ENCODE measurements around the gene DLGAP1. TPM values are rescaled to one million over a fixed set of nuclear protein-coding genes. Genes with fewer than 3 reads are reported as not detected.
A peak's percentile ranks its signal among the peaks of the same experiment; 100 is the strongest.
"Not testable (repeated sequence)": the region's sequence is repeated elsewhere in the genome, so short reads cannot be mapped to it uniquely, and the experiment has no call there.

DLGAP1 gene
- total and polyA plus RNA-seq, 10 of the 15 experiments (the other 5 are each of a cell fraction or from before 2014, with no cell fraction given) = 0.23 to 27.6 (median 1.9) TPM

- TF ChIP-seq, protein P1, sequence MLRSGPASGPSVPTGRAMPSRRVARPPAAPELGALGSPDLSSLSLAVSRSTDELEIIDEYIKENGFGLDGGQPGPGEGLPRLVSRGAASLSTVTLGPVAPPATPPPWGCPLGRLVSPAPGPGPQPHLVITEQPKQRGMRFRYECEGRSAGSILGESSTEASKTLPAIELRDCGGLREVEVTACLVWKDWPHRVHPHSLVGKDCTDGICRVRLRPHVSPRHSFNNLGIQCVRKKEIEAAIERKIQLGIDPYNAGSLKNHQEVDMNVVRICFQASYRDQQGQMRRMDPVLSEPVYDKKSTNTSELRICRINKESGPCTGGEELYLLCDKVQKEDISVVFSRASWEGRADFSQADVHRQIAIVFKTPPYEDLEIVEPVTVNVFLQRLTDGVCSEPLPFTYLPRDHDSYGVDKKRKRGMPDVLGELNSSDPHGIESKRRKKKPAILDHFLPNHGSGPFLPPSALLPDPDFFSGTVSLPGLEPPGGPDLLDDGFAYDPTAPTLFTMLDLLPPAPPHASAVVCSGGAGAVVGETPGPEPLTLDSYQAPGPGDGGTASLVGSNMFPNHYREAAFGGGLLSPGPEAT (IDR thresholded peaks at IDR 0.05; ENCODE audit: low read depth) = peak; percentile 33; the same call in 1 of the 2 replicates
- TF ChIP-seq ATF7 (IDR thresholded peaks at IDR 0.05; ENCODE audit: low read depth) (0 out of 2 replicates have a peak, but pooled peaks have one; percentile 40), ETV6 (conservative IDR thresholded peaks at IDR 0.05 in 1 of 2, IDR thresholded peaks at IDR 0.05 in 1 of 2; ENCODE audit: borderline replicate concordance in 1 of 2, low read depth in 1 of 2) (peak in 1 of 2 experiments; percentile 88; a peak in 2 of 4 replicates), SPI1 (IDR thresholded peaks at IDR 0.05; ENCODE audit: borderline replicate concordance, insufficient read depth, low read depth, low read length) (peak; percentile 58; the same call in 1 of the 2 replicates), CREM (IDR thresholded peaks at IDR 0.05; ENCODE audit: low read depth) (0 out of 2 replicates have a peak, but pooled peaks have one; percentile 12), SUPT20H (IDR thresholded peaks at IDR 0.05; ENCODE audit: borderline replicate concordance, control insufficient read depth, low read depth, low read length) (no peak), ZNF217 (IDR thresholded peaks at IDR 0.05) (peak; percentile 57; the same call in 1 of the 2 replicates), IKZF1 (conservative IDR thresholded peaks at IDR 0.05) (peak; percentile 68), BRCA1 (IDR thresholded peaks at IDR 0.05; ENCODE audit: low read depth, low read length) (no peak), NFIC (IDR thresholded peaks at IDR 0.05; ENCODE audit: low read depth, low read length) (peak; percentile 48; the same call in 1 of the 2 replicates), IKZF2 (IDR thresholded peaks at IDR 0.05) (peak; percentile 47 to 57; a peak in 2 of 4 replicates), EED (IDR thresholded peaks at IDR 0.05; ENCODE audit: low read depth) (no peak), PML (IDR thresholded peaks at IDR 0.05; ENCODE audit: low read length) (no peak), DPF2 (IDR thresholded peaks at IDR 0.05) (peak; percentile 78), BHLHE40 (IDR thresholded peaks at IDR 0.05; ENCODE audit: borderline replicate concordance in 1 of 2, low read depth in 2 of 2, low read length in 1 of 2) (peak in 1 of 2 experiments; percentile 11; a peak in 1 of 4 replicates)
Observed at GRCh38 chr18:3472681-3473544, 982.2 kb downstream of the DLGAP1 start (continued).

DNA sequence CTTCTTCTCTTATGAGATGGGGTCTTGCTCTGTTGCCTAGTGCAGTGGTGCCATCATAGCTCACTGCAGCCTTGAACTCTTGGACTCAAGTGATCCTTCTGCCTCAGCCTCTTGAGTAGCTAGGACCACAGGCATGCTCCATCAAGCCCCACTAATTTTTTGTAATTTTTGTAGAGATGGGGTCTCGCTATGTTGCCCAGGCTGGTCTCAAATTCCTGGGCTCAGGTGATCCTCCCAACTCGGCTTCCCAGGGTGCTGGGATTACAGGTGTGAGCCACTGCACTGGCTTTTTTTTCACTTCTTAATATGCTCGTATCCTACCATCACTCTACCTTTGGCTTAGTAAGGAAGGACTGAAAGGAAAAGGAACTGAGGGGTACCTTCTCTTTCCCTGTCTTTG, 983.0 kb downstream of the DLGAP1 start:
- H3K79me2 ChIP-seq (ENCODE audit: control insufficient read depth, insufficient read depth, low read length); BruUV-seq (replicated peaks); FAIRE-seq; H3K27me3 ChIP-seq (replicated peaks in 1 of 2; ENCODE audit: control insufficient read depth in 2 of 2, insufficient read depth in 2 of 2, low read length in 1 of 2); H3K36me3 ChIP-seq (ENCODE audit: control insufficient read depth in 2 of 2, insufficient read depth in 2 of 2, low read length in 1 of 2); H4K20me1 ChIP-seq (ENCODE audit: control insufficient read depth, insufficient read depth); H3K4me3 ChIP-seq; in situ Hi-C loops (cut with MboI); RAD21 ChIA-PET (ENCODE audit: unreplicated experiment); H3K4me1 ChIP-seq (ENCODE audit: control insufficient read depth, insufficient read depth, low read length); H3K27ac ChIP-seq (ENCODE audit: control insufficient read depth, insufficient read depth); H2AFZ ChIP-seq (ENCODE audit: control insufficient read depth, low read depth, low read length); H3K9ac ChIP-seq (ENCODE audit: control insufficient read depth, insufficient read depth, low read length); intact Hi-C loops (cut with micrococcal nuclease; ENCODE audit: unreplicated experiment); DNase-seq (ENCODE audit: low read depth, low spot score); H3K4me2 ChIP-seq (ENCODE audit: control insufficient read depth, insufficient read depth); H3K9me3 ChIP-seq (replicated peaks; ENCODE audit: control insufficient read depth, insufficient read depth, low read length); ATAC-seq: not testable (repeated sequence)
- CTCF ChIA-PET = interaction anchor here (2.2 kb wide), 1 partner anchor 113 kb away, joined by 13 read pairs; no protein-coding TSS in a partner anchor
- WGBS (ENCODE audit: insufficient coverage, insufficient replicate concordance, low lambda C conversion rate, missing lambda C conversion rate) = 42% methylated on average over 3 of the region's 3 CpGs
- SMC1A ChIA-PET (ENCODE audit: uncharacterized antibody, unreplicated experiment) = interaction anchor here (1.7 to 2.1 kb wide), 3 partner anchors 9 to 13 kb away, joined by 6 to 16 read pairs (median 10); no protein-coding TSS in a partner anchor
- POLR2A ChIA-PET = interaction anchor here (0.6 to 0.7 kb wide), 2 partner anchors 43 to 411 kb away, joined by 3 to 8 read pairs; no protein-coding TSS in a partner anchor
